Stimulated activated CD4-positive, alpha-beta T cell treated with anti-CD3 and anti-CD28 coated beads, Interleukin-15, amount 100 ng/mL, for 48 hours (primary cell): ENCODE results near the gene ARL15.
"Not testable (repeated sequence)": the region's sequence is repeated elsewhere in the genome, so short reads cannot be mapped to it uniquely, and the experiment has no call there.

ENCODE experiments used
- DNase-seq, 2 donors: peaks; one replicate each; pipeline ENCODE4 v3.0.0-alpha.2; 2020; ENCODE audit warnings: low read depth in 2 of 2

Gene ARL15

GRCh38 chr5:54310433-54311175 is at the start of gene ARL15:
Gene ARL15, minus strand, starts transcription at chr5:54310573.
- peak; percentile 95 to 97 for DNase-seq

GRCh38 chr5:54360089-54360488 is 49.7 kb upstream of the ARL15 start:
- no peak for DNase-seq

GRCh38 chr5:54357408-54358058 is 47.2 kb upstream of the ARL15 start:
- no peak for DNase-seq

GRCh38 chr5:54353933-54354564 is 43.7 kb upstream of the ARL15 start:
- DNase-seq = not testable (repeated sequence)

GRCh38 chr5:54352580-54352979 is 42.2 kb upstream of the ARL15 start:
- DNase-seq = not testable (repeated sequence)

DNA sequence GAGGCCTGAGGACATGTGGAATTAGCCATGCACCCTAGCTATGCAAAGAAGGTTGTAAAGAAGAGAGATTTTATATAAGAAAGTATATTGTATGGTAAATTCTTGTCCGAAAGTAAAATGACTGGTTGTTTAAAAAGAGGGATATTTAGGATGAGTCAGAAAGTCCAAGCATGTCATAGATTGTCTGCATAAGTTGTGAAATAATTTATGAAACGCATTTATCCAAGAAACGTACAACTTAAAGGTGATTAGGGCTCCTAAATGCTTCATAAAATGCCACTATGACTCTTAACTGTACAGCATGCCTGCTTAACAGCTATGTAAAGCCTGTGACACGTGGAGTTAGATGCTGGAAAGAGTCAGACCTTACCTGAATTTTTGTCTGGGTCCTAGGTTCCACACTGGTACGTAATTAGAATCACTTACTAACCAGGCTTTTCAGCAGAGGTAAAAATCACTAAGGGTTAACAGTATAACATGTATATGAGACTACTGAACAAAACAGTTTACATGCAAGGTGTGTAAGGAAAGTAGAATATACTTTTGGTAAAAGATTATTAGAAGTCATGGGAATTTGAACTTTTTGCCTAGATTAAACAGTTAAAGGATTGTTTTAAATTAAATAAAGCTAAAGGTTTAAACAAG is 37.0 kb upstream of the ARL15 start:
- DNase-seq = no peak

DNA sequence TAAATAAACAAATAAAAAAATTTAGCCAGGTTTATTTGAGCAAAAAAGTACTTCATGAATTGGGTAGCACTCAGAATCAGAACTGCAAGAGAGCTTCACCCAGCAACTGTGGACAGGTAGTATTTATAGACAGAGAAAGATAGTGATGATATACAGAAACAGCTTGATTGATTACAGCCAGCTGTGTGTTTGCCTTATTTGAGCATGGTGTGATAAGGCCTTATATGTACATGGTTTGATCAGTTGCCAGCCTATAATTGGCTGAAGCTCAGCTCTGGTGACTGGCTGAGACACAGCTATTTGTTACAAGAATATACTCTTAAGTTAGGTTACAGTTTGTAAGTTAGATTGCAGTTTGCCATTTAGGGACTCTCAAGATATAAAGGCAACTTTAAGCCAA is 34.3 kb upstream of the ARL15 start:
- DNase-seq = no peak

DNA sequence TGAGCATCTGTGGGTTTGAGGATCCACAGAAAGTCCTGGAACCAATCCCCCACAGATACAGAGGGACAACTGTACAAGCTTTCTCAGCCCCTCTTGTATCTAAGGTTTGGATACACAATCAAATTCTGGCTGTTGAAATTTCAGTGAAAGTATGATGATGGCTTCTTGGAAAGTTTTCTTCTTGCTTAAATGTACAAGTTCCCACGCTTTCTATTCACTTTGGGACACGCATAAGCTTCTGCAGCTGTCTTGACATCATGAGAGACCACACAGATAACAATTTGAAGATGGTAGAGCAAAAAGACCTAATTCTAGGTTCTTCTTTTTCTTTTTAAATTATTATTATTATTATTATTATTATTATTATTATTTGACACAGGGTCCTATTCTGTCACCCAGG is 31.6 kb upstream of the ARL15 start:
- no peak for DNase-seq

- no peak for DNase-seq
Measured at GRCh38 chr5:54337523-54337922, 27.1 kb upstream of the ARL15 start.

DNA sequence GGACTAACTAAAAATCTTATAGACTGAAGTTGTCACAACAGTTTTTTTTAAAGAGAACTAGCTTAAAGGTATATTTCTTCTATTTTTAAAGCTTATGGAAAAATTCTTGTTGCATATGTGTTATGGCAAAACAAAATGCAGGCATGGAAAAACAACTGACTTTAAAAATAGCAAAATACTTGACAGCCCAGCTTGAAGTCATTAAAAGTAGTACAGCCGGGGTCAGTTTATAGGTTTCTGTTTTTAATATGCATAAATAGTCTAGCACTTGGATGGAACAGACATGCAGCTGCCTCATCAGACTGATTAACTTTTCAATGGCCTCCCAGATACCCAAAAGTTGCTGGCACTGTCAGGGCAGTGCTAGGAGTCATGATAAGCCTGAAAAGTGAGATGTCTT is 22.3 kb upstream of the ARL15 start:
- no peak for DNase-seq

DNA sequence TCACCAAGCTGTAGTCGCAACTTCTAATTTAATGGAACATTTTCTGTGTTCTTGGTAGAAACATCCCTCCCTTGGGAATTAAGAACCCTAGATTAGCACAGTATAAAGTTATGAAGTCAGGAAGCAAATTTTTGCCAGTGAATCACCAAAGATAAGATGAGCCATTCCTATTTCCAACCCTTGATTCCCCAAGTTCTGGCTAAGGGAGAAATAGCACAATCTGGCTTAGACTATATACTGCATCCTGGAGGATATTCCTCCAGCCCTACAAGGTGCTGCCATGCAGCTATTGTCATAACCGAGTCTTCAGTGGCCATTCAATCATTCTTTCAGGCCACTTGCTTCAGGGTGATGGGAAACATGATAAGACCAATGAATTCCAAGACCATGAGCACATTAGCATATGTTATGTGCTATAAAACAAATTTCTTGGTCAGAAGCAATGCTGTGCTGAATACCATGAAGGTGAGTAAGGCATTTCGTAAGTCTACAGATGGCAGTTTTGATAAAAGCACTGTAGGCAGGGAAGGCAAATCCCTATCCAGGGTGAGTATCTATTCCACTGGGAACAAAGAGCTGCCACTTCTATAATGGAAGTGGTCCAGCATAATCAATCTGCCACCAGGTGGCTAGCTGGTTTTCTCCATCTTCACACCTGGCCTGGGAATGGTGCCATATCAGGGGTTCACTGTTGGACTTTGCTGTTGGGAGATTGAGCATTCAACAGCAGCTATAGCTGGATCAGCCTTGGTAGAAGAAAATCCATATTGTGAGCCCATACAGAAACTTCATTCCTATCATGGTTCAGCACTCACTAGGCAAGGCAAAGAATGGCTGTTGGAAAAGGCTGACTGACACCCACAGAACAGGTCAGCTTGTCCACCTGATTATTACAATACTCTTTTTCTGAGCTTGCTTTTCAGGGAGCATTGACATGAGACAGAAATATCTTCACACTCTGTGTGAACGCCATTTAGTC is 19.6 kb upstream of the ARL15 start:
- no peak for DNase-seq

DNA sequence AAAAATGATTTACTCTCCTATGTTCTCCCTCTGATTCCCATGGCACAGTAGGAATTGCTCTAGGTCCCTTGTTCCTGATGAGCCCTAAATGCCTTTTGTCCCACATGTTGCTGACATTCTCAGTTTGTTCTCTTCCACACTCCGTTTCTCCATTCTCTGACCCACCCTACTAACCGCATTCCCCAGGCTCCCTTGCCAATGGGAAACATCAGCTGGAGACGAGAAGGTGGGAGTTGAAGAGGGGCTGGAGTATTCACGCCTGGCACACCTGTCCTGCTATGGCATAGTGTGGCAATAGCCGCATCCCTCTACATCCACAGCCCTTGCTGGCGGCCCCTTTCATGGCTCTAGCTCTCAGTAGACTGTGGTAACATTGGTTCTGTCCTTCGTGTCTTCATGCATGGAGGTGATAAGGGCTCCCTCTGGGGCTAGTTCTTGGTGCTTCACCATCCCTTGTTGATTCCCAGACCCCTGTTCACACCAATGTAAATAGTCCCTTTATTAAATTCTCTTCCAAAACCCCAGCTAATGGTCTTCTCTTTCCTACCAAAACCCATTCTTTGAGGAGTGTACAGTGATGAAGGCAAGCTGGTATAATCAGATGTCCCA is 16.4 kb upstream of the ARL15 start:
- DNase-seq = no peak

DNA sequence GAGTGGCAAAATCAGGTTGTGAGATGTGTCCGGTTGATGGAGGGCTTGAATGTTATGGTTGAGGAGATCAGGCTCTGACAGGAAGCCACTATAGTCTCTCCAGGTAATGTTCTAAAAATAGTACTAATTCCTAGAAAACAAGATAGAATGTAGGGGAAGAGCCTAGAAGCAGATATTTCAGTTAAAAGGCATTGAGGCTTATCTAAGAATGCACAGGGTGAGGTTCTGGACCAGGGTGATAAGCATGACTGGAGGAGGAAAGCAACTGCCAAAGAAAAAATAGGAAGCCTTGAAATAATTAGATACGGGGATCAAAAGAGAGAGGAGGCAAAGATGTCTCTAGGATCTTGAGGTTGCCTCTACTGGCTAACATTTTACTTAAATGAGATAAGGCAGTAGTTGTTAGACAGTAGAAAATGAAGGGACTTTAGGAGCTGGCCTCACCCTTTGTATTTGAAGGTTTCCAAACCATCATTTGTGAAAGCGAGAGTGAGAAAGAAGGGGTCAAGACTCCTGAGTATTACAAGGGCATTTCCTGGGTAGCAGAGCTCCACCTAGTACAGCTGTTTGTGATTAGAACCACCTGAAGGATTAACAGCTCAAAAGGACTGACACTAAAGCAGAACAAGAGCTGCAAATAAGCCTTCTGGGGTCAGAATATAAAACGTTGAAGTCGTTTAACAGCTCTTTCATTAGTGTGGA is 15.4 kb upstream of the ARL15 start:
- no peak for DNase-seq

DNA sequence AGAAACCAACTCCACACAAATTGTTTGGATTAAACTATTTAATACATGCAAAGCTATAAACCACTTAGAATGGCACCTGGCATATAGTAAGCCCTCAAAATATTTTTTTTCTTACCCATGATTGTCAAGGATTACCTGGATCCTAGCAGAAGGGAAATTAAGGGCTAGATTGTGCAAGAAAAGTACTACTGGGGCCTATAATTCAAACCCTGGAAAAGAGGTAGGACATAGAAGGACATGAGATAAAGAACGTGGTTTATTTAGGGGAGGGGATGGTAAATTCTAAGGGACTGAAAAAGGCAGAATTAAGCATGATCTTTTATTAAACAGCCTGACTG is 14.9 kb upstream of the ARL15 start:
- no peak for DNase-seq

GRCh38 chr5:54324651-54325271 is 14.4 kb upstream of the ARL15 start:
- DNase-seq = no peak

DNA sequence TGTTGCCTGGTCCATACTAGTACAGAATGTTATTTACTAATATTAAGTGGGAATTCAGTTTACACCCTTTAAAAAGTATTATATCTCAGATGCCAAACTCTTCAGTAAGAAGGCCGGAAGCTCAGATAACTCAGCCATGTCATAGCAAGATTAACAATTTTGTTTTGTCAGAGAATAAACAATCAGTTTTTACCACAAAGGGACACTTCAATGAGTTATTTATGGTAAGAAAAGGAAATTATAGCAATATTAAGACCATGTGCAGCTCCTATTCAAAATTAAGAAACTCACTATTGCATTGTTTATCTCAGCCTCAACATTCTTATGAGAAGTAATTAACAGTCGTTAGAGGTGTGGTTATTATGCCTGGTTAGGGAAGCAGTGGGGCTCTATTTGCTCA is 13.1 kb upstream of the ARL15 start:
- DNase-seq = no peak

DNA sequence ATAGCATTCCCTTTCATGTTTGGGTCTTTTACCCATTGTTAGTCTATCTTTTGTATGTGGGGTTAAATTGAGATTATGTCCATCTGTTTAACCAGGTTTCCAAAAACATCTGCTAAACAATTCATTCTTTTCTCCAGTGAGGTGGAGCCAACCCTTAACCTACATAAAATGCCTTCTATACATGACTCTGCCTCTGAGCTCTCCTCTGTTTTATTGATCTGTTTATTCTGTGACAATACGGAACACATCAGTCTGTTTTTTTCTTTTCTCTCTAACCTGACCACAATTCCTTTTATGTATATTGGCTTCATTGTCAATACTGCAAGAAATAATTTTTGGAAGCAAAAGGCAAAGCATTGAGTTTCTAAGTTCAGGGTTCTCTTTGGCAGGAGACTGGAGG is 9.9 kb upstream of the ARL15 start:
- no peak for DNase-seq

DNA sequence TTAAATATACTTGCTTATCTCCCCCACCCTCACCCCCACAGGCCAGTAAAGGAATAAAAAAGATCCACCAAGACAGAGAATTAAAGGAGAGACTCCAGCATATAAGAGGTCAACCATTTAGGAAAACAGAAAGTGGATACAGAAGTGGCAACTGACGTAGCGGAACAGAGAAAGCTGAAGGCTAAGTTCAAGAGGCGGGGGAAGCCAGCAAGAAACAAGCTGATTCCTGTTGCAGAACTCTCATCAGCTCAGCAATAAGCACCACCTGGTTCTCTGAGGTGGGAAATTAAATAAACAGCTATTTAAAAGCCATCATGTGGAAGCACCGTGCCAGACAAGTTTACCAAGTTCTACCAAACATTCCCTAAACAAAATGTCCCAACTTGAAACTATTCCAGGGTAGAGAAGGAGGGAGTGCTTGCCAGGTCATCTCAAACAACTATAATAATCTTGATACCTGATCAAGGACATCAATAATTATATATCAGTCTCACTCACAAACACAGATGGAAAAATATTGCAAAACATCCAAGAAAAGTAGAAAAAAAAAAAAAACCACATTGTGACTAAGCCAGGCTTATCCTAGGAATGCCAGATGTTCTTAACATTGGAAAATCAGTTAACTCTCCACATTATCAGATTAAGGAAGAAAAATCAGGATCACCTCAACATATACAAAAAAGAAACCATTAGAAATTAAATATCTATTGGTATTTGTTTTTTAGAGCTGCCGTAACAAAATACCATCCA is 7.3 kb upstream of the ARL15 start:
- no peak for DNase-seq
